SK-N-SH treated with all-trans-retinoic acid at 6 μM for 48 hours (cell line): ENCODE measurements around the gene TDRD3.

ENCODE experiments used
- ARNTL ChIP-seq: fragments of 450-650 bp; formaldehyde crosslinking; IDR thresholded peaks from 2 replicates; pipeline ENCODE4 v1.5.0; 2020; ENCODE audit warnings: low read depth, mild to moderate bottlenecking, moderate library complexity, borderline replicate concordance
- ESRRG ChIP-seq: fragments of 250-450 bp; sonication (Bioruptor Pico); IDR thresholded peaks from 2 replicates; pipeline ENCODE4 v1.6.1; 2021; ENCODE audit warnings: mild to moderate bottlenecking
- OSR1 ChIP-seq: fragments of 250-450 bp; sonication (Bioruptor Pico); IDR thresholded peaks from 2 replicates; pipeline ENCODE4 v1.8.0; 2022; ENCODE audit warnings: moderate library complexity, mild to moderate bottlenecking, inconsistent platforms
- POU6F1 ChIP-seq: fragments of 250-450 bp; sonication (Bioruptor Pico); IDR thresholded peaks from 2 replicates; pipeline ENCODE4 v1.8.0; 2021; ENCODE audit warnings: low read depth, mild to moderate bottlenecking, moderate library complexity, borderline replicate concordance
- RARB ChIP-seq: fragments of 250-450 bp; sonication (Bioruptor Pico); IDR thresholded peaks from 2 replicates; pipeline ENCODE4 v1.8.0; 2021; ENCODE audit warnings: mild to moderate bottlenecking, moderate library complexity
- SNAI2 ChIP-seq: fragments of 250-450 bp; sonication (Bioruptor Pico); IDR thresholded peaks from 2 replicates; pipeline ENCODE4 v1.5.0; 2020; ENCODE audit warnings: mild to moderate bottlenecking, moderate library complexity
- TCF4 ChIP-seq: fragments of 250-450 bp; sonication (Bioruptor Pico); IDR thresholded peaks from 2 replicates; pipeline ENCODE4 v1.8.0; 2021; ENCODE audit warnings: mild to moderate bottlenecking, moderate library complexity, borderline replicate concordance
- ZFP30 ChIP-seq: fragments of 450-650 bp; formaldehyde crosslinking; IDR thresholded peaks from 2 replicates; pipeline ENCODE4 v1.5.0; 2022; ENCODE audit warnings: mild to moderate bottlenecking, moderate library complexity
- ZNF70 ChIP-seq: fragments of 450-650 bp; formaldehyde crosslinking; IDR thresholded peaks from 2 replicates; pipeline ENCODE4 v1.5.0; 2020; ENCODE audit warnings: mild to moderate bottlenecking, moderate library complexity
- TF ChIP-seq, protein P1 (sequence below): fragments of 250-450 bp; sonication (Bioruptor Pico); IDR thresholded peaks from 2 replicates; pipeline ENCODE4 v1.5.1; 2020; ENCODE audit warnings: low read depth, mild to moderate bottlenecking, moderate library complexity

- no peak for TF ChIP-seq ZNF70
- TF ChIP-seq SNAI2 (CRISPR knock-in tag), result no peak
- TF ChIP-seq RARB (CRISPR knock-in tag), result no peak
- TF ChIP-seq OSR1 (CRISPR knock-in tag), result no peak
- no peak for TF ChIP-seq TCF4 (CRISPR knock-in tag)
- no peak for TF ChIP-seq POU6F1
- TF ChIP-seq ESRRG, result no peak
- TF ChIP-seq ARNTL, result no peak
- TF ChIP-seq, protein P1, sequence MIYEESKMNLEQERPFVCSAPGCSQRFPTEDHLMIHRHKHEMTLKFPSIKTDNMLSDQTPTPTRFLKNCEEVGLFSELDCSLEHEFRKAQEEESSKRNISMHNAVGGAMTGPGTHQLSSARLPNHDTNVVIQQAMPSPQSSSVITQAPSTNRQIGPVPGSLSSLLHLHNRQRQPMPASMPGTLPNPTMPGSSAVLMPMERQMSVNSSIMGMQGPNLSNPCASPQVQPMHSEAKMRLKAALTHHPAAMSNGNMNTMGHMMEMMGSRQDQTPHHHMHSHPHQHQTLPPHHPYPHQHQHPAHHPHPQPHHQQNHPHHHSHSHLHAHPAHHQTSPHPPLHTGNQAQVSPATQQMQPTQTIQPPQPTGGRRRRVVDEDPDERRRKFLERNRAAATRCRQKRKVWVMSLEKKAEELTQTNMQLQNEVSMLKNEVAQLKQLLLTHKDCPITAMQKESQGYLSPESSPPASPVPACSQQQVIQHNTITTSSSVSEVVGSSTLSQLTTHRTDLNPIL, result no peak
- no peak for TF ChIP-seq ZFP30 (CRISPR knock-in tag)
Measured at GRCh38 chr13:60454425-60454824, 57.4 kb downstream of the TDRD3 start.
